Parathyroid adenoma (tissue), 2 donors: ENCODE results near the gene RASSF7.

Experiments
- H2AFZ ChIP-seq: fragments of 300-600 bp; sonication (generic); one replicate; pipeline ENCODE4 v1.7.0; 2017; ENCODE audit warnings: antibody characterized with exemption, mild to moderate bottlenecking
- H3K27ac ChIP-seq: fragments of 300-600 bp; sonication (generic); one replicate; pipeline ENCODE4 v1.7.0; 2017
- H3K27me3 ChIP-seq: fragments of 300-600 bp; sonication (generic); one replicate; pipeline ENCODE4 v1.7.0; 2017; ENCODE audit warnings: low read length; ENCODE audit not compliant: control insufficient read depth, insufficient read depth
- H3K36me3 ChIP-seq: fragments of 300-600 bp; sonication (generic); one replicate; pipeline ENCODE4 v1.7.0; 2017; ENCODE audit warnings: low read length; ENCODE audit not compliant: control insufficient read depth, insufficient read depth
- H3K4me1 ChIP-seq: fragments of 300-600 bp; sonication (generic); one replicate; pipeline ENCODE4 v1.7.0; 2017; ENCODE audit warnings: control low read depth
- H3K4me2 ChIP-seq: fragments of 300-600 bp; sonication (generic); one replicate; pipeline ENCODE4 v1.7.0; 2017; ENCODE audit warnings: low read length
- H3K4me3 ChIP-seq: fragments of 300-600 bp; sonication (generic); one replicate; pipeline ENCODE4 v1.7.0; 2017; ENCODE audit warnings: low read depth, low read length
- H3K79me2 ChIP-seq: fragments of 300-600 bp; sonication (generic); one replicate; pipeline ENCODE4 v1.7.0; 2017; ENCODE audit warnings: control low read depth
- H3K9ac ChIP-seq: fragments of 300-600 bp; sonication (generic); one replicate; pipeline ENCODE4 v1.7.0; 2017; ENCODE audit warnings: mild to moderate bottlenecking
- H3K9me3 ChIP-seq: fragments of 300-600 bp; sonication (generic); one replicate; pipeline ENCODE4 v1.7.0; 2017; ENCODE audit warnings: low read length; ENCODE audit not compliant: control insufficient read depth
- CTCF ChIP-seq: fragments of 300-600 bp; sonication (generic); IDR thresholded peaks from one replicate; pipeline ENCODE4 v1.7.0; 2017; ENCODE audit warnings: antibody characterized with exemption, mild to moderate bottlenecking
- donor health status: primary hyperparathyroidism.

The RASSF7 gene

GRCh38 chr11:590997-591396 is 30.2 kb downstream of the RASSF7 start:
- Histone ChIP-seq H3K9me3 (no peaks in the 10 kb centered on the region), H3K4me1 (no peaks in the 10 kb centered on the region), H3K79me2 (no peaks in the 10 kb centered on the region), H3K27me3 (no peaks in the 10 kb centered on the region), H3K9ac (no peak overlapping the region), H3K4me3 (no peak overlapping the region), H3K4me2 (no peak overlapping the region), H3K27ac (no peak overlapping the region), H2AFZ (no peak overlapping the region), H3K36me3 (no peaks in the 10 kb centered on the region)
- no peak for TF ChIP-seq CTCF

GRCh38 chr11:592501-592900 is 31.7 kb downstream of the RASSF7 start:
- H3K4me1 ChIP-seq: no peaks in the 10 kb centered on the region
- H2AFZ ChIP-seq: no peak overlapping the region
- no peaks in the 10 kb centered on the region for H3K36me3 ChIP-seq

GRCh38 chr11:592918-593317 is 32.1 kb downstream of the RASSF7 start:
- H3K79me2 ChIP-seq: peaks cover 2% of the 10 kb centered on the region
- no peak overlapping the region for H3K4me2 ChIP-seq
- H3K4me1 ChIP-seq: no peaks in the 10 kb centered on the region
- no peak overlapping the region for H3K4me3 ChIP-seq
- no peak overlapping the region for H2AFZ ChIP-seq
- no peak overlapping the region for H3K27ac ChIP-seq
- no peak for TF ChIP-seq CTCF
- H3K36me3 ChIP-seq: no peaks in the 10 kb centered on the region
- no peak overlapping the region for H3K9ac ChIP-seq
- no peaks in the 10 kb centered on the region for H3K27me3 ChIP-seq
- H3K9me3 ChIP-seq: no peaks in the 10 kb centered on the region

More at GRCh38 chr11:592501-592900, 31.7 kb downstream of the RASSF7 start:
- H3K9me3 ChIP-seq: no peaks in the 10 kb centered on the region
- H3K4me3 ChIP-seq: no peak overlapping the region
- no peak overlapping the region for H3K9ac ChIP-seq
- peaks cover 2% of the 10 kb centered on the region for H3K79me2 ChIP-seq
- H3K27ac ChIP-seq: no peak overlapping the region
- TF ChIP-seq CTCF: no peak
- no peak overlapping the region for H3K4me2 ChIP-seq
- no peaks in the 10 kb centered on the region for H3K27me3 ChIP-seq

- no peak for TF ChIP-seq CTCF
- H3K36me3 ChIP-seq: no peaks in the 10 kb centered on the region
- no peak overlapping the region for H3K4me3 ChIP-seq
- H3K4me2 ChIP-seq: no peak overlapping the region
- peaks cover 2% of the 10 kb centered on the region for H3K79me2 ChIP-seq
- H2AFZ ChIP-seq: no peak overlapping the region
- H3K27ac ChIP-seq: no peak overlapping the region
- no peaks in the 10 kb centered on the region for H3K9me3 ChIP-seq
- H3K9ac ChIP-seq: no peak overlapping the region
- no peaks in the 10 kb centered on the region for H3K27me3 ChIP-seq
- H3K4me1 ChIP-seq: no peaks in the 10 kb centered on the region
Observed at GRCh38 chr11:593347-593746, 32.6 kb downstream of the RASSF7 start.

- Histone ChIP-seq H3K4me1 (no peaks in the 10 kb centered on the region), H3K27ac (no peak overlapping the region), H3K9me3 (no peaks in the 10 kb centered on the region), H3K9ac (no peak overlapping the region), H3K79me2 (peaks cover 2% of the 10 kb centered on the region), H3K27me3 (no peaks in the 10 kb centered on the region), H3K4me2 (no peak overlapping the region), H3K36me3 (no peaks in the 10 kb centered on the region), H2AFZ (no peak overlapping the region), H3K4me3 (no peak overlapping the region)
- no peak for TF ChIP-seq CTCF
Observed at GRCh38 chr11:595400-595799, 34.6 kb downstream of the RASSF7 start.
